NT2/D1 (cell line): ENCODE data around the gene MEDAG.

Experiments
- SUZ12 ChIP-seq: IDR thresholded peaks from 2 replicates; pipeline ENCODE4 v1.6.1; 2011; ENCODE audit not compliant: insufficient read length, insufficient read depth; ENCODE audit errors: extremely low read depth
- YY1 ChIP-seq: IDR thresholded peaks from 2 replicates; pipeline ENCODE4 v1.6.1; 2011; ENCODE audit not compliant: insufficient read length, insufficient read depth
- ZNF274 ChIP-seq: IDR thresholded peaks from 2 replicates; pipeline ENCODE4 v1.6.1; 2011; ENCODE audit warnings: mild to moderate bottlenecking, low read depth, low read length

- TF ChIP-seq YY1, result no peak
- no peak for TF ChIP-seq ZNF274
- no peak for TF ChIP-seq SUZ12
Measured at GRCh38 chr13:30898678-30899241, 7.3 kb upstream of the MEDAG start.
